Loucy (cell line): ENCODE measurements around the gene MCTP2.

Experiments
- H2AFZ ChIP-seq: fragments of 200-600 bp; sonication (generic); 2 replicates; pipeline ENCODE4 v1.6.0; 2016; ENCODE audit warnings: antibody characterized with exemption, mild to moderate bottlenecking, low read length, moderate library complexity
- H3F3A ChIP-seq: fragments of 200-600 bp; 2 replicates; pipeline ENCODE4 v1.6.0; 2016; ENCODE audit warnings: antibody characterized with exemption, low read depth, mild to moderate bottlenecking
- H3K27me3 ChIP-seq: fragments of 200-600 bp; sonication (generic); 2 replicates; pipeline ENCODE4 v1.6.1; 2014; ENCODE audit warnings: low read length, mild to moderate bottlenecking; ENCODE audit not compliant: insufficient read depth, poor library complexity, severe bottlenecking
- H3K36me3 ChIP-seq: fragments of 200-600 bp; sonication (generic); 2 replicates; pipeline ENCODE4 v1.6.1; 2016; ENCODE audit warnings: low read length; ENCODE audit not compliant: insufficient read depth
- H3K4me1 ChIP-seq: fragments of 200-600 bp; sonication (generic); 2 replicates; pipeline ENCODE4 v1.5.1; 2014; ENCODE audit warnings: low read length, mild to moderate bottlenecking; ENCODE audit not compliant: insufficient read depth, poor library complexity, severe bottlenecking
- H3K4me2 ChIP-seq: fragments of 200-600 bp; sonication (generic); 2 replicates; pipeline ENCODE4 v1.6.0; 2014; ENCODE audit warnings: antibody characterized with exemption, low read length, low read depth, mild to moderate bottlenecking; ENCODE audit not compliant: poor library complexity, severe bottlenecking
- H3K4me3 ChIP-seq: fragments of 200-600 bp; sonication (generic); 2 replicates; pipeline ENCODE4 v1.5.1; 2014; ENCODE audit warnings: low read length, mild to moderate bottlenecking, mixed read lengths; ENCODE audit not compliant: poor library complexity, severe bottlenecking
- H3K79me2 ChIP-seq: fragments of 200-600 bp; sonication (generic); 2 replicates; pipeline ENCODE4 v1.6.1; 2014; ENCODE audit warnings: low read length; ENCODE audit not compliant: insufficient read depth
- H3K9ac ChIP-seq: fragments of 200-600 bp; sonication (generic); 2 replicates; pipeline ENCODE4 v1.6.0; 2014; ENCODE audit warnings: mild to moderate bottlenecking, low read depth, low read length, moderate library complexity; ENCODE audit not compliant: poor library complexity, severe bottlenecking
- H3K9me2 ChIP-seq: fragments of 200-600 bp; sonication (generic); replicated peaks from 2 replicates; pipeline ENCODE4 v1.6.1; 2016; ENCODE audit warnings: low read depth, low read length, mixed read lengths
- H3K9me3 ChIP-seq: fragments of 200-600 bp; sonication (generic); 2 replicates; pipeline ENCODE4 v1.6.1; 2014; ENCODE audit warnings: mild to moderate bottlenecking, antibody characterized with exemption, low read length, low read depth; ENCODE audit not compliant: insufficient read depth
- H4K20me1 ChIP-seq: fragments of 200-600 bp; sonication (generic); 2 replicates; pipeline ENCODE4 v1.6.0; 2014; ENCODE audit warnings: antibody characterized with exemption, low read length, mild to moderate bottlenecking; ENCODE audit not compliant: insufficient read depth, poor library complexity, severe bottlenecking
- EZH2phosphoT487 ChIP-seq: fragments of 200-600 bp; IDR thresholded peaks from 2 replicates; pipeline ENCODE4 v1.6.1; 2018; ENCODE audit warnings: antibody characterized with exemption, mild to moderate bottlenecking, moderate library complexity, borderline replicate concordance
- TF ChIP-seq, protein P1 (sequence below): fragments of 200-600 bp; sonication (generic); conservative IDR thresholded peaks from 2 replicates; pipeline ENCODE4 v1.5.1; 2014; ENCODE audit warnings: mild to moderate bottlenecking, antibody characterized with exemption, low read length

Gene MCTP2

GRCh38 chr15:94250801-94251200, 19.4 kb downstream of the MCTP2 start:
- Histone ChIP-seq H3K4me1 (peaks cover 52% of the 10 kb centered on the region), H3K9me3 (no peaks in the 10 kb centered on the region), H2AFZ (no peak overlapping the region), H3K36me3 (0 out of 2 replicates have a peak, but pooled peaks cover 4% of the 10 kb centered on the region), H3K9ac (no peak overlapping the region), H3K4me3 (no peak overlapping the region), H3K9me2 (no peaks in the 10 kb centered on the region), H3F3A (no peaks in the 10 kb centered on the region), H3K79me2 (peaks cover 100% of the 10 kb centered on the region), H3K27me3 (no peaks in the 10 kb centered on the region), H3K4me2 (peak overlapping the region; percentile 9), H4K20me1 (peaks cover 51% of the 10 kb centered on the region)
- no peak for TF ChIP-seq EZH2phosphoT487
- TF ChIP-seq, protein P1, sequence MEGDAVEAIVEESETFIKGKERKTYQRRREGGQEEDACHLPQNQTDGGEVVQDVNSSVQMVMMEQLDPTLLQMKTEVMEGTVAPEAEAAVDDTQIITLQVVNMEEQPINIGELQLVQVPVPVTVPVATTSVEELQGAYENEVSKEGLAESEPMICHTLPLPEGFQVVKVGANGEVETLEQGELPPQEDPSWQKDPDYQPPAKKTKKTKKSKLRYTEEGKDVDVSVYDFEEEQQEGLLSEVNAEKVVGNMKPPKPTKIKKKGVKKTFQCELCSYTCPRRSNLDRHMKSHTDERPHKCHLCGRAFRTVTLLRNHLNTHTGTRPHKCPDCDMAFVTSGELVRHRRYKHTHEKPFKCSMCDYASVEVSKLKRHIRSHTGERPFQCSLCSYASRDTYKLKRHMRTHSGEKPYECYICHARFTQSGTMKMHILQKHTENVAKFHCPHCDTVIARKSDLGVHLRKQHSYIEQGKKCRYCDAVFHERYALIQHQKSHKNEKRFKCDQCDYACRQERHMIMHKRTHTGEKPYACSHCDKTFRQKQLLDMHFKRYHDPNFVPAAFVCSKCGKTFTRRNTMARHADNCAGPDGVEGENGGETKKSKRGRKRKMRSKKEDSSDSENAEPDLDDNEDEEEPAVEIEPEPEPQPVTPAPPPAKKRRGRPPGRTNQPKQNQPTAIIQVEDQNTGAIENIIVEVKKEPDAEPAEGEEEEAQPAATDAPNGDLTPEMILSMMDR, result no peak

DNA sequence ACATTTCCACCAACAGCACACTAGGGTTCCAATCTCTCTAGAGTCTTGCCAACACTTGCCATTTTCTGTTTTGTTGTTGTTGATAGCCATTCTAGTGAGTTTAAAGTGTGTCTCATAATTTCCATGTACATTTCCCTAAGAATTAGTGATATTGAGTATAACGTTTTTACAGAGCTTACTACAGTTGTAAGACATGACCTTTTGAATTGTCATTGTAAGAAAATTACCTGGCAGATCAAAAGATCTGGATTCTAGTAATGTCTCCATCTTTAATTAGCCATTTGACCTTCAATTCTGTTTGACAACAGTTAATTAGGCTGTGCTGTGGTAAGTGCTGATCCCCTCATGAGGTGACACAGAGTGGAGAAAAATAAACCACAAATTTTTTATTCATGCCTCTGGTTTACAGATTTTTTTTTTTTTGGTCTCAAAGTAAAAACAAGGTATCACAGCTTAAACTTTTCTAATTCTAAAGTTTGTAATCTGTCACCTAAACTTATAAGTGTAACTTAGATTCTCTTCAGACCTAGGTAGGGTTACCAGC, 20.9 kb downstream of the MCTP2 start:
- TF ChIP-seq, protein P1, result no peak
- TF ChIP-seq EZH2phosphoT487, result no peak
- H3K36me3 ChIP-seq, result 0 out of 2 replicates have a peak, but pooled peaks cover 4% of the 10 kb centered on the region
- H3K4me2 ChIP-seq, result no peak overlapping the region
- H3K27me3 ChIP-seq, result no peaks in the 10 kb centered on the region
- H3K9me2 ChIP-seq, result no peaks in the 10 kb centered on the region
- no peak overlapping the region for H2AFZ ChIP-seq
- no peak overlapping the region for H3K9ac ChIP-seq
- H4K20me1 ChIP-seq, result peaks cover 50% of the 10 kb centered on the region
- no peaks in the 10 kb centered on the region for H3K9me3 ChIP-seq
- peaks cover 61% of the 10 kb centered on the region for H3K4me1 ChIP-seq
- H3F3A ChIP-seq, result no peaks in the 10 kb centered on the region
- H3K4me3 ChIP-seq, result no peak overlapping the region
- H3K79me2 ChIP-seq, result peaks cover 100% of the 10 kb centered on the region

GRCh38 chr15:94252906-94253491, 21.6 kb downstream of the MCTP2 start:
- H3K79me2 ChIP-seq, result peaks cover 100% of the 10 kb centered on the region
- peak overlapping the region; percentile 50 for H3K4me2 ChIP-seq
- no peak for TF ChIP-seq EZH2phosphoT487
- TF ChIP-seq, protein P1, result no peak
- H2AFZ ChIP-seq, result no peak overlapping the region
- H3K27me3 ChIP-seq, result no peaks in the 10 kb centered on the region
- H3K9ac ChIP-seq, result no peak overlapping the region
- no peaks in the 10 kb centered on the region for H3F3A ChIP-seq
- 0 out of 2 replicates have a peak, but pooled peaks cover 4% of the 10 kb centered on the region for H3K36me3 ChIP-seq
- no peaks in the 10 kb centered on the region for H3K9me2 ChIP-seq
- no peak overlapping the region for H3K4me3 ChIP-seq
- H3K4me1 ChIP-seq, result peaks cover 58% of the 10 kb centered on the region
- peaks cover 43% of the 10 kb centered on the region for H4K20me1 ChIP-seq
- H3K9me3 ChIP-seq, result no peaks in the 10 kb centered on the region
